ENCODE results near the gene PLCD1.
A peak's percentile ranks its signal among the peaks of the same experiment; 100 is the strongest.

The PLCD1 gene

DNA sequence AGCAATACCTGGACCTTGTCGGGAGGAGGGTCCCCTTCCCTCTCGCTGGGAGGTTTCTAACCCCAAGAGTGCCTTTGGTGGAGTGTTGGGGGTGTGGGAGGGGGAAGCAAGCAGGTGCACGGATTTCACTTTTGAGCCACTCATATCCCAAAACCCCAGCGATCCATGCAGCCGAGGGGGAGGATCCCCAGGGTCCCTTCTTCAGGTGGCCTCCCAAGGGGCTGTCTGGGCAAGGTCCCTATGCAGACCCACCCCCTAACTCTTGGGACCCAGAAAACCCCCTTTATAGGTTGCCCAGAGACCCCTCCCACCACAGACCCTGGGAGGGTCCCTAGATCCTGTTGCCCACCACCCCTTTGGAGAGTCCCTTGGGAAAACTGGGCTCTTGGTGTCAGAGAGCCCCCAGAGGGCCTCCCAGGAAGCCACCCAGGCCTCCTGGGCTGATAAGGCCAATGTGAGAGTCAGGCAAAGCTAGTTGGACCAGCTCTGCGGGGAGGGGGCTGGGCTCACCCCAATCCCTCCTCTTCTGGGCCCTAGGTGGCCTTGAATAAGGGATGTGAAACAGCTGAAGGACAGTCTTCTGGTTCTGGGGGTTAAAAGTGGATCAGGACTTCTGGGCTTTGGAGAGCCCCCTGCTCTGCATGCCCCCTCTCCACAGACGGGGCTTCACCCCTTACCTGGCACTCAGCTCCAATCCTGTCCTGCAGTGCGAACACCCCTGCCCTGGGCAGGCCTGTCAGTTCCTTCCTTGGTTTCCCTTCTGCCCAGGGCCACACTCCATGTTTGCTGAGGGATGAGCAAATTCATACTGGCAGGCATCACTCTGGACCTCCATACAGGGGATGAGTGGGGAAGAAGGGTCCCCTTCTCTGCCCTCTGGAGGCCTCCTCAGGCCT, 932 bp upstream of the PLCD1 start:
- peak overlapping the region; percentile 68 for H3K23ac ChIP-seq (ENCODE audit: low read depth, low read length, poor library complexity)
- H4K8ac ChIP-seq (ENCODE audit: low read depth, low read length), result no peak overlapping the region
- peak overlapping the region; percentile 38 for H2BK120ac ChIP-seq (ENCODE audit: low read depth, low read length)
- H3K27ac ChIP-seq (replicated peaks; ENCODE audit: low read length), result no peak overlapping the region
- H3K4me1 ChIP-seq (ENCODE audit: control insufficient read depth in 2 of 2, insufficient read depth in 1 of 2, low read depth in 1 of 2, low read length in 2 of 2), result peaks cover 11 to 17% of the 10 kb centered on the region in 2 donors
- H2AFZ ChIP-seq (ENCODE audit: low read length), result peak overlapping the region; percentile 84
- DNase-seq (ENCODE audit: low spot score), result no peak
- H2BK12ac ChIP-seq (ENCODE audit: low read length), result peak overlapping the region; percentile 91
- H4K91ac ChIP-seq (ENCODE audit: low read depth, low read length, poor library complexity), result no peak overlapping the region
- H2BK5ac ChIP-seq (ENCODE audit: low read length), result peak overlapping the region; percentile 26
- peak overlapping the region; percentile 95 for H3K14ac ChIP-seq (ENCODE audit: low read length)
- peaks cover 0 to 18% (median 17%) of the 10 kb centered on the region in 3 experiments for H3K27me3 ChIP-seq (ENCODE audit: control insufficient read depth in 3 of 3, insufficient read depth in 3 of 3, low read depth in 1 of 3, low read length in 3 of 3)
- peak overlapping the region; percentile 84 to 96 for H3K4me3 ChIP-seq (ENCODE audit: low read length in 2 of 2)
- H3K36me3 ChIP-seq (replicated peaks in 1 of 2; ENCODE audit: control insufficient read depth in 2 of 2, insufficient read depth in 2 of 2, low read length in 2 of 2), result peaks cover 3 to 27% of the 10 kb centered on the region in 2 donors
- peaks cover 5% of the 10 kb centered on the region for H3K79me1 ChIP-seq (ENCODE audit: low read depth, low read length)
- no CpG with 5 or more reads among the region's 8 CpGs for WGBS, 2 donors (ENCODE audit: extremely low coverage in 2 of 2, insufficient read length in 2 of 2, insufficient replicate concordance in 1 of 2)
- H3K4me2 ChIP-seq (ENCODE audit: insufficient read depth, low read length, poor library complexity, severe bottlenecking), result peak overlapping the region; percentile 73
- peak overlapping the region; percentile 93 for H3K18ac ChIP-seq (ENCODE audit: low read length)
- peak overlapping the region; percentile 58 for H3K4ac ChIP-seq (ENCODE audit: low read length)
- peak overlapping the region; percentile 85 for H3K9ac ChIP-seq (ENCODE audit: low read depth, low read length, poor library complexity)
- peak overlapping the region; percentile 53 for H2BK15ac ChIP-seq (ENCODE audit: low read length)
- peak overlapping the region; percentile 91 for H2AK5ac ChIP-seq (ENCODE audit: low read depth, low read length)
- H3K9me3 ChIP-seq (replicated peaks in 1 of 2; ENCODE audit: control insufficient read depth in 2 of 2, insufficient read depth in 1 of 2, low read depth in 1 of 2, low read length in 2 of 2), result no peaks in the 10 kb centered on the region

- no peak overlapping the region for H3K4ac ChIP-seq (ENCODE audit: low read length)
- peak; percentile 31 for DNase-seq (ENCODE audit: low spot score)
- H3K18ac ChIP-seq (ENCODE audit: low read length), result peak overlapping the region; percentile 84
- peak overlapping the region; percentile 84 for H2BK5ac ChIP-seq (ENCODE audit: low read length)
- WGBS, 2 donors (ENCODE audit: extremely low coverage in 2 of 2, insufficient read length in 2 of 2, insufficient replicate concordance in 1 of 2), result no CpG with 5 or more reads among the region's 45 CpGs
- H3K9me3 ChIP-seq (replicated peaks in 1 of 2; ENCODE audit: control insufficient read depth in 2 of 2, insufficient read depth in 1 of 2, low read depth in 1 of 2, low read length in 2 of 2), result no peaks in the 10 kb centered on the region
- peak overlapping the region; percentile 77 for H3K14ac ChIP-seq (ENCODE audit: low read length)
- peak overlapping the region; percentile 69 for H3K4me2 ChIP-seq (ENCODE audit: insufficient read depth, low read length, poor library complexity, severe bottlenecking)
- H2BK15ac ChIP-seq (ENCODE audit: low read length), result peak overlapping the region; percentile 19
- H3K27ac ChIP-seq (replicated peaks; ENCODE audit: low read length), result no peak overlapping the region
- peak overlapping the region; percentile 96 to 97 for H3K4me3 ChIP-seq (ENCODE audit: low read length in 2 of 2)
- H3K23ac ChIP-seq (ENCODE audit: low read depth, low read length, poor library complexity), result no peak overlapping the region
- H3K9ac ChIP-seq (ENCODE audit: low read depth, low read length, poor library complexity), result peak overlapping the region; percentile 94
- H2AFZ ChIP-seq (ENCODE audit: low read length), result peak overlapping the region; percentile 84
- peaks cover 3 to 43% of the 10 kb centered on the region in 2 donors for H3K36me3 ChIP-seq (replicated peaks in 1 of 2; ENCODE audit: control insufficient read depth in 2 of 2, insufficient read depth in 2 of 2, low read length in 2 of 2)
- peaks cover 13 to 17% of the 10 kb centered on the region in 2 donors for H3K4me1 ChIP-seq (ENCODE audit: control insufficient read depth in 2 of 2, insufficient read depth in 1 of 2, low read depth in 1 of 2, low read length in 2 of 2)
- no peak overlapping the region for H2BK120ac ChIP-seq (ENCODE audit: low read depth, low read length)
- no peak overlapping the region for H2BK12ac ChIP-seq (ENCODE audit: low read length)
- H3K27me3 ChIP-seq (ENCODE audit: control insufficient read depth in 3 of 3, insufficient read depth in 3 of 3, low read depth in 1 of 3, low read length in 3 of 3), result peaks cover 0 to 18% (median 17%) of the 10 kb centered on the region in 3 experiments
- no peak overlapping the region for H4K91ac ChIP-seq (ENCODE audit: low read depth, low read length, poor library complexity)
- H4K8ac ChIP-seq (ENCODE audit: low read depth, low read length), result no peak overlapping the region
- peak overlapping the region; percentile 51 for H2AK5ac ChIP-seq (ENCODE audit: low read depth, low read length)
- peaks cover 5% of the 10 kb centered on the region for H3K79me1 ChIP-seq (ENCODE audit: low read depth, low read length)
Observed at GRCh38 chr3:38028621-38029361, 651 bp downstream of the PLCD1 start.

DNA sequence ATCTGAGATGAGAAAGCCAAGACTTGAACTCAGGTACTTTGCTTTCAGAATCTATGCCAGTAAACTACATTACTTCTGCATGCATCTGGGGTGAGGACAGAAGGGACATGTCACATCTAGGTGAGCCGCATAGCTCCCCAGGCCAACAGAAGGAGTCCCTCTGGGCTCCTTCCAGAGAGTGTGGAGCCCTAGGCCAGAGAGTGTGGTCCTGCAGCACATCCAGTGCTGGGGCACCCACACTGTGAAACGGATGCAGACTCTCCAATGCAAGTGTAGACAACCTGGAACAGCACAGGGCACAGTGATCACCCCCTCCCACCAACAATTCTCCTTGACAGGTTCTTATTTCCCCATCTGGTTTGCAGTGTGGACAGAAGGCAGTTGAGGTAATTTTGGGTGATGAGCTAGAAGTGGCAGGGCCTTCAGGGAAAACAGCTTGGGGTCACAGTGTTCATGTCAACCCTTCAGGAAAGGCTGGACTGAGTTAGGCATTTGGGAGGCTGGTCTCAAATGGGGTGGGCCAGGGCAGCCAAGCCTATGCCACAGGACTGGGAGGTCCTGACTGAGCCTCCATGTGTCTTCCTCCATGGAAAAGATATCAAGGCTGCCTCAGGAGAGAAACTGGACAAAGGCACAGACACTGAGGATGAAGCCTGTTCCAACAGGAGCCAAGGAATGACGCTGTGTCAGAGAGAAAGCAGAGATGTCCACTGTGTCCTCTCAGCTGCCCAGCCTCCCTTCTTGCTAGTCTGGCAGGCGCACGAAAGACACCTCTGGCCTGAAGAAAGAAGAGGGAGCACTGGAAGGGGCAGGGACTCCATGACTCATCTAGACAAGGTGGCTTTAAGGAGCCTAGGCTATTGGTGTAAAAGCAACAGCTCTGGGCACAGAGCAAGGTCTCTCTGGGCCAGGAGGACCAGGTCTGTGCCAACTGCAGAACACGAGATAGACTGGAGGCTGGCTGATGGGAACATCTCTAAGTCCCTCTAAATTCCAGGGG, 1.7 kb downstream of the PLCD1 start:
- Histone ChIP-seq H3K27me3 (ENCODE audit: control insufficient read depth in 3 of 3, insufficient read depth in 3 of 3, low read depth in 1 of 3, low read length in 3 of 3) (peaks cover 0 to 18% (median 17%) of the 10 kb centered on the region in 3 experiments), H3K9ac (ENCODE audit: low read depth, low read length, poor library complexity) (peak overlapping the region; percentile 34), H2BK5ac (ENCODE audit: low read length) (no peak overlapping the region), H2AK5ac (ENCODE audit: low read depth, low read length) (peak overlapping the region; percentile 22), H3K27ac (replicated peaks; ENCODE audit: low read length) (no peak overlapping the region), H3K4me1 (ENCODE audit: control insufficient read depth in 2 of 2, insufficient read depth in 1 of 2, low read depth in 1 of 2, low read length in 2 of 2) (peaks cover 16 to 19% of the 10 kb centered on the region in 2 donors), H3K23ac (ENCODE audit: low read depth, low read length, poor library complexity) (peak overlapping the region; percentile 1), H4K8ac (ENCODE audit: low read depth, low read length) (no peak overlapping the region), H3K14ac (ENCODE audit: low read length) (no peak overlapping the region), H3K18ac (ENCODE audit: low read length) (no peak overlapping the region), H3K9me3 (replicated peaks in 1 of 2; ENCODE audit: control insufficient read depth in 2 of 2, insufficient read depth in 1 of 2, low read depth in 1 of 2, low read length in 2 of 2) (no peaks in the 10 kb centered on the region), H3K36me3 (replicated peaks in 1 of 2; ENCODE audit: control insufficient read depth in 2 of 2, insufficient read depth in 2 of 2, low read length in 2 of 2) (peaks cover 3 to 53% of the 10 kb centered on the region in 2 donors), H2BK15ac (ENCODE audit: low read length) (no peak overlapping the region), H3K4me3 (ENCODE audit: low read length in 2 of 2) (peak overlapping the region in 1 of 2 donors; percentile 96), H3K79me1 (ENCODE audit: low read depth, low read length) (peaks cover 8% of the 10 kb centered on the region), H2AFZ (ENCODE audit: low read length) (no peak overlapping the region), H2BK120ac (ENCODE audit: low read depth, low read length) (no peak overlapping the region), H3K4me2 (ENCODE audit: insufficient read depth, low read length, poor library complexity, severe bottlenecking) (peak overlapping the region; percentile 69), H2BK12ac (ENCODE audit: low read length) (no peak overlapping the region), H4K91ac (ENCODE audit: low read depth, low read length, poor library complexity) (no peak overlapping the region), H3K4ac (ENCODE audit: low read length) (no peak overlapping the region)
- no peak for DNase-seq (ENCODE audit: low spot score)
- no CpG with 5 or more reads among the region's 6 CpGs for WGBS, 2 donors (ENCODE audit: extremely low coverage in 2 of 2, insufficient read length in 2 of 2, insufficient replicate concordance in 1 of 2)
